NCI-H1436 treated with DMSO at 0.1 percent for 48 hours (cell line): ENCODE measurements around the gene ABHD4.
"Not testable (repeated sequence)": the region's sequence is repeated elsewhere in the genome, so short reads cannot be mapped to it uniquely, and the experiment has no call there.

Source experiments
- DNase-seq: peaks from one replicate; lab custom pipeline; 2025; lab: John Stamatoyannopoulos, UW

Gene ABHD4

GRCh38 chr14:22627506-22628263, 29.6 kb downstream of the ABHD4 start:
- DNase-seq = no peak

- no peak for DNase-seq
Measured at GRCh38 chr14:22629361-22629760, 31.3 kb downstream of the ABHD4 start.

- no peak for DNase-seq
Measured at GRCh38 chr14:22630066-22630465, 32.0 kb downstream of the ABHD4 start.

GRCh38 chr14:22630486-22630885, 32.4 kb downstream of the ABHD4 start:
- DNase-seq = no peak

GRCh38 chr14:22634233-22634900, 36.3 kb downstream of the ABHD4 start:
- DNase-seq = no peak

- DNase-seq = not testable (repeated sequence)
Measured at GRCh38 chr14:22635980-22636379, 37.9 kb downstream of the ABHD4 start.

GRCh38 chr14:22640192-22640591, 42.1 kb downstream of the ABHD4 start:
- no peak for DNase-seq

GRCh38 chr14:22641846-22642245, 43.7 kb downstream of the ABHD4 start:
- DNase-seq = no peak

- no peak for DNase-seq
Measured at GRCh38 chr14:22644305-22644635, 46.2 kb downstream of the ABHD4 start, which contains the start of gene OR6J1. OR6J1 (minus strand) TSS chr14:22644352; CDS start chr14:22634811, 9,541 bp downstream.

- DNase-seq = no peak
Measured at GRCh38 chr14:22646570-22647254, 48.6 kb downstream of the ABHD4 start.

GRCh38 chr14:22648506-22648905, 50.4 kb downstream of the ABHD4 start:
- DNase-seq = no peak

GRCh38 chr14:22650046-22650739, 52.1 kb downstream of the ABHD4 start:
- no peak for DNase-seq

GRCh38 chr14:22650960-22651521, 52.9 kb downstream of the ABHD4 start:
- DNase-seq = no peak

GRCh38 chr14:22651586-22651985, 53.5 kb downstream of the ABHD4 start:
- no peak for DNase-seq

- no peak for DNase-seq
Measured at GRCh38 chr14:22653012-22653621, 55.0 kb downstream of the ABHD4 start.

GRCh38 chr14:22656226-22656625, 58.1 kb downstream of the ABHD4 start:
- no peak for DNase-seq

- DNase-seq = no peak
Measured at GRCh38 chr14:22656945-22657731, 59.0 kb downstream of the ABHD4 start.

- DNase-seq = no peak
Measured at GRCh38 chr14:22657861-22658260, 59.8 kb downstream of the ABHD4 start.

- DNase-seq = no peak
Measured at GRCh38 chr14:22658946-22659345, 60.8 kb downstream of the ABHD4 start.

GRCh38 chr14:22660654-22661053, 62.6 kb downstream of the ABHD4 start:
- DNase-seq = no peak
